Measurements from ENCODE around the gene GNB1L. TPM values are rescaled to one million over a fixed set of nuclear protein-coding genes. Genes with fewer than 3 reads are reported as not detected.

GNB1L gene
- total and polyA plus RNA-seq, 2 of the 13 experiments (the other 11 are each of a cell fraction or from before 2014, with no cell fraction given), result 2.5 to 7.4 TPM

DNA sequence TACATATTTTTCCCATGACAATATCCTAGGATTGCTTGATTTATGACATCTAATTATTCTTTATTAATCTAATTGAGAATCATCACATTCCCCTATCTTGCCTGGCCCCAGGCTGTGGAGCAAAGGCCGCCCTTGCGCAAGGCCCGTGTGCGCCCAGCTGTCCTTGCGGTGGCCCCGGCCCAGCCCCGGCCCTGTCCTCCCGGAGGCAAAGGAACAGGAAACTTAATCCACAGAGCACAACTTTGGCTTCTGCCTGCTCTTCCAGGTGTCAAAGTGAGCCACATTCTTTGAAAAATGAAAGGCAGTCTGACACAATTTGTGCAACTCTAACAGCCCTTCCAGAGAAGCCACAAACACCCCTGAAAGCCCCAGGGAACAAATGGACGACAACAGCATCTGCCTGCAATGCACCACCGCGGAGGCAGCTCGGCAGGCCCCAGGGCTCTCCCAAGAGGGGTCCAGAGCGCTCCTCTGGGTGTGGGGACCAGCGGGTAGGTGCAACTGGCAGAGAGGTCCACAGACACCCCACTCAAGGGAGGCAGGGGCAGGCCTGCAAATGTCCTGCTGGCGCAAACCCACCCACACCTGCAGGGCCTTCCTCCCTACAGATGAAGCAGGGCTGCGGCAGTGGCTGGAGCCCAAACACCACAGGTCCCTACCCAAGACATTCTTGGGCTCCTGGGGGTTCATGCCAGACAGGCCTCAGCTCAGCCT, 30.3 kb downstream of the GNB1L start (continued):
- TF ChIP-seq HCFC1 (IDR thresholded peaks at IDR 0.05; ENCODE audit: low read depth, low read length) (no peak), TOE1 (CRISPR knock-in tag; IDR thresholded peaks at IDR 0.05) (no peak), ZNF703 (CRISPR knock-in tag; IDR thresholded peaks at IDR 0.05; ENCODE audit: borderline replicate concordance) (no peak), SP2 (CRISPR knock-in tag; IDR thresholded peaks at IDR 0.05) (no peak), SRF (IDR thresholded peaks at IDR 0.05; ENCODE audit: low read depth, low read length) (no peak), ZNF382 (CRISPR knock-in tag; IDR thresholded peaks at IDR 0.05; ENCODE audit: borderline replicate concordance) (no peak), STAT5B (CRISPR knock-in tag; IDR thresholded peaks at IDR 0.05) (no peak), REXO4 (CRISPR knock-in tag; IDR thresholded peaks at IDR 0.05; ENCODE audit: borderline replicate concordance) (no peak), ATRX (CRISPR knock-in tag; IDR thresholded peaks at IDR 0.05; ENCODE audit: borderline replicate concordance) (no peak), ZFYVE20 (CRISPR knock-in tag; IDR thresholded peaks at IDR 0.05; ENCODE audit: borderline replicate concordance, low read depth) (no peak), ZNF350 (CRISPR knock-in tag; IDR thresholded peaks at IDR 0.05; ENCODE audit: borderline replicate concordance, low read depth) (peak; percentile 45; the same call in 1 of the 2 replicates), ZNF563 (CRISPR knock-in tag; IDR thresholded peaks at IDR 0.05) (no peak), ZNF263 (CRISPR knock-in tag; IDR thresholded peaks at IDR 0.05) (0 out of 2 replicates have a peak, but pooled peaks have one; percentile 11), MTA3 (CRISPR knock-in tag; IDR thresholded peaks at IDR 0.05) (no peak), SRSF4 (IDR thresholded peaks at IDR 0.05; ENCODE audit: low read depth, low read length, poor library complexity, severe bottlenecking) (no peak), ZNF557 (CRISPR knock-in tag; IDR thresholded peaks at IDR 0.05) (no peak), MAFG (CRISPR knock-in tag; IDR thresholded peaks at IDR 0.05) (no peak)
- TF ChIP-seq, protein P1, sequence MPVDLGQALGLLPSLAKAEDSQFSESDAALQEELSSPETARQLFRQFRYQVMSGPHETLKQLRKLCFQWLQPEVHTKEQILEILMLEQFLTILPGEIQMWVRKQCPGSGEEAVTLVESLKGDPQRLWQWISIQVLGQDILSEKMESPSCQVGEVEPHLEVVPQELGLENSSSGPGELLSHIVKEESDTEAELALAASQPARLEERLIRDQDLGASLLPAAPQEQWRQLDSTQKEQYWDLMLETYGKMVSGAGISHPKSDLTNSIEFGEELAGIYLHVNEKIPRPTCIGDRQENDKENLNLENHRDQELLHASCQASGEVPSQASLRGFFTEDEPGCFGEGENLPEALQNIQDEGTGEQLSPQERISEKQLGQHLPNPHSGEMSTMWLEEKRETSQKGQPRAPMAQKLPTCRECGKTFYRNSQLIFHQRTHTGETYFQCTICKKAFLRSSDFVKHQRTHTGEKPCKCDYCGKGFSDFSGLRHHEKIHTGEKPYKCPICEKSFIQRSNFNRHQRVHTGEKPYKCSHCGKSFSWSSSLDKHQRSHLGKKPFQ (CRISPR knock-in tag; IDR thresholded peaks at IDR 0.05; ENCODE audit: insufficient replicate concordance), result no peak
- TF ChIP-seq, protein P2, sequence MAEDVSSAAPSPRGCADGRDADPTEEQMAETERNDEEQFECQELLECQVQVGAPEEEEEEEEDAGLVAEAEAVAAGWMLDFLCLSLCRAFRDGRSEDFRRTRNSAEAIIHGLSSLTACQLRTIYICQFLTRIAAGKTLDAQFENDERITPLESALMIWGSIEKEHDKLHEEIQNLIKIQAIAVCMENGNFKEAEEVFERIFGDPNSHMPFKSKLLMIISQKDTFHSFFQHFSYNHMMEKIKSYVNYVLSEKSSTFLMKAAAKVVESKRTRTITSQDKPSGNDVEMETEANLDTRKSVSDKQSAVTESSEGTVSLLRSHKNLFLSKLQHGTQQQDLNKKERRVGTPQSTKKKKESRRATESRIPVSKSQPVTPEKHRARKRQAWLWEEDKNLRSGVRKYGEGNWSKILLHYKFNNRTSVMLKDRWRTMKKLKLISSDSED (CRISPR knock-in tag; IDR thresholded peaks at IDR 0.05), result no peak
- TF ChIP-seq, protein P3, sequence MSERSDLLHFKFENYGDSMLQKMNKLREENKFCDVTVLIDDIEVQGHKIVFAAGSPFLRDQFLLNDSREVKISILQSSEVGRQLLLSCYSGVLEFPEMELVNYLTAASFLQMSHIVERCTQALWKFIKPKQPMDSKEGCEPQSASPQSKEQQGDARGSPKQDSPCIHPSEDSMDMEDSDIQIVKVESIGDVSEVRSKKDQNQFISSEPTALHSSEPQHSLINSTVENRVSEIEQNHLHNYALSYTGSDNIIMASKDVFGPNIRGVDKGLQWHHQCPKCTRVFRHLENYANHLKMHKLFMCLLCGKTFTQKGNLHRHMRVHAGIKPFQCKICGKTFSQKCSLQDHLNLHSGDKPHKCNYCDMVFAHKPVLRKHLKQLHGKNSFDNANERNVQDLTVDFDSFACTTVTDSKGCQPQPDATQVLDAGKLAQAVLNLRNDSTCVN (CRISPR knock-in tag; IDR thresholded peaks at IDR 0.05; ENCODE audit: borderline replicate concordance), result no peak
- TF ChIP-seq, protein P4, sequence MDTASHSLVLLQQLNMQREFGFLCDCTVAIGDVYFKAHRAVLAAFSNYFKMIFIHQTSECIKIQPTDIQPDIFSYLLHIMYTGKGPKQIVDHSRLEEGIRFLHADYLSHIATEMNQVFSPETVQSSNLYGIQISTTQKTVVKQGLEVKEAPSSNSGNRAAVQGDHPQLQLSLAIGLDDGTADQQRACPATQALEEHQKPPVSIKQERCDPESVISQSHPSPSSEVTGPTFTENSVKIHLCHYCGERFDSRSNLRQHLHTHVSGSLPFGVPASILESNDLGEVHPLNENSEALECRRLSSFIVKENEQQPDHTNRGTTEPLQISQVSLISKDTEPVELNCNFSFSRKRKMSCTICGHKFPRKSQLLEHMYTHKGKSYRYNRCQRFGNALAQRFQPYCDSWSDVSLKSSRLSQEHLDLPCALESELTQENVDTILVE (CRISPR knock-in tag; IDR thresholded peaks at IDR 0.05), result 0 out of 2 replicates have a peak, but pooled peaks have one; percentile 39
- TF ChIP-seq, protein P5, sequence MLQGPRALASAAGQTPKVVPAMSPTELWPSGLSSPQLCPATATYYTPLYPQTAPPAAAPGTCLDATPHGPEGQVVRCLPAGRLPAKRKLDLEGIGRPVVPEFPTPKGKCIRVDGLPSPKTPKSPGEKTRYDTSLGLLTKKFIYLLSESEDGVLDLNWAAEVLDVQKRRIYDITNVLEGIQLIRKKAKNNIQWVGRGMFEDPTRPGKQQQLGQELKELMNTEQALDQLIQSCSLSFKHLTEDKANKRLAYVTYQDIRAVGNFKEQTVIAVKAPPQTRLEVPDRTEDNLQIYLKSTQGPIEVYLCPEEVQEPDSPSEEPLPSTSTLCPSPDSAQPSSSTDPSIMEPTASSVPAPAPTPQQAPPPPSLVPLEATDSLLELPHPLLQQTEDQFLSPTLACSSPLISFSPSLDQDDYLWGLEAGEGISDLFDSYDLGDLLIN (CRISPR knock-in tag; IDR thresholded peaks at IDR 0.05; ENCODE audit: borderline replicate concordance), result no peak

Data from HepG2 (cell line).